ENCODE data around the gene MYO3B.
"Not testable (repeated sequence)": the region's sequence is repeated elsewhere in the genome, so short reads cannot be mapped to it uniquely, and the experiment has no call there.

Gene MYO3B

GRCh38 chr2:170466632-170467031 is 288.7 kb downstream of the MYO3B start:
- no peak for TF ChIP-seq CTCF (conservative IDR thresholded peaks at IDR 0.05; ENCODE audit: low read depth, low read length)
- H3K4me3 ChIP-seq (ENCODE audit: low read length), result no peak overlapping the region
- no peak for DNase-seq (ENCODE audit: low read depth)

GRCh38 chr2:170467568-170468422 is 289.8 kb downstream of the MYO3B start:
- no peak for TF ChIP-seq CTCF (conservative IDR thresholded peaks at IDR 0.05; ENCODE audit: low read depth, low read length)
- DNase-seq (ENCODE audit: low read depth), result no peak

GRCh38 chr2:170468557-170468956 is 290.6 kb downstream of the MYO3B start:
- no peak for DNase-seq (ENCODE audit: low read depth)
- no peak overlapping the region for H3K4me3 ChIP-seq (ENCODE audit: low read length)
- TF ChIP-seq CTCF (conservative IDR thresholded peaks at IDR 0.05; ENCODE audit: low read depth, low read length), result no peak

More at GRCh38 chr2:170467568-170468422, 289.8 kb downstream of the MYO3B start:
- H3K4me3 ChIP-seq (ENCODE audit: low read length), result no peak overlapping the region

- DNase-seq (ENCODE audit: low read depth); H3K4me3 ChIP-seq (ENCODE audit: low read length): not testable (repeated sequence)
These were observed 294.6 kb downstream of the MYO3B start for GRCh38 chr2:170472498-170472897.

GRCh38 chr2:170475878-170476277 is 297.9 kb downstream of the MYO3B start:
- DNase-seq (ENCODE audit: low read depth), result no peak

GRCh38 chr2:170477630-170478029 is 299.7 kb downstream of the MYO3B start:
- no peak for TF ChIP-seq CTCF (conservative IDR thresholded peaks at IDR 0.05; ENCODE audit: low read depth, low read length)
- no peak for DNase-seq (ENCODE audit: low read depth)
- no peak overlapping the region for H3K4me3 ChIP-seq (ENCODE audit: low read length)

More at GRCh38 chr2:170475878-170476277, 297.9 kb downstream of the MYO3B start:
- H3K4me3 ChIP-seq (ENCODE audit: low read length), result no peak overlapping the region
- no peak for TF ChIP-seq CTCF (conservative IDR thresholded peaks at IDR 0.05; ENCODE audit: low read depth, low read length)

GRCh38 chr2:170481201-170481600 is 303.3 kb downstream of the MYO3B start:
- H3K4me3 ChIP-seq (ENCODE audit: low read length), result no peak overlapping the region
- TF ChIP-seq CTCF (conservative IDR thresholded peaks at IDR 0.05; ENCODE audit: low read depth, low read length), result no peak
- no peak for DNase-seq (ENCODE audit: low read depth)

Measured in retinal pigment epithelial cell (primary cell).